Body of pancreas (tissue), 4 donors: ENCODE results near the gene UTP15.

Source experiments
- POLR2A ChIP-seq, 3 donors: fragments of 450-650 bp; IDR thresholded peaks; one replicate each; pipeline ENCODE4 v1.6.1; 2016; ENCODE audit warnings: antibody characterized with exemption in 3 of 3, mild to moderate bottlenecking in 2 of 3
- TF ChIP-seq, protein P1 (sequence below), 7 experiments: fragments of 450-650 bp in 4 of 7; fragments of 200-600 bp in 3 of 7; sonication (generic) in 3 of 7; IDR thresholded peaks; one replicate each; pipeline ENCODE4 v1.5.1; 2016 to 2019; ENCODE audit warnings: antibody characterized with exemption in 7 of 7

DNA sequence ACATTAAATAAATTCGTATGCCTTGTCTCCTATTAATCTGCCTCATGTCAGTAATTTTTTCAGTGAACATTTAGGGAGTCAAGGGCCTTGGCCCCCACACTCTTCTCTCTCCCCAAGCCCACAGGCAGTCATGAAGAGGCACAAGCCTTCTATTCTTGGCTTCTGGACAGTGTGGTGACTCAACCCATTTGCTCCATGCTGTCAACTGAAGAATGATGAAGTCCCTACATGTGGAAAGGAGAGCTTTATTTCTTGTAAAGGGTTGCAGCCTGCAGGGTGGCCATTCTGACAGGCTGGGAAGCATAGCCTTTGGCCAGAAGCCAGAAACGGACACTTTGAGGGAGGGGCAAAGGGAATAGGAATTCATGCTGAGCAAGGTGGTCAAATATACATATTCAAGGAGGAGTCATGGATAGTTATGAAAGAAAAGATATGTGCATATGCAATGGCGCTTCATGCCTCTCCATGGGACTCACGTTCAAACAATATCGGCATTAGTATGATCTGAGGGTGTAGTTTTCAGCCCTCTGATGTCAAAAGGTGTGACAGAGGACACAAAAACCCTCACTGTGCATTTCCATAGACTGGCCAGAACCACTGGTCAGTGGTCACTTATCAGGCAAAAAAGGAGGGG, 31.4 kb upstream of the UTP15 start:
- TF ChIP-seq, protein P1, sequence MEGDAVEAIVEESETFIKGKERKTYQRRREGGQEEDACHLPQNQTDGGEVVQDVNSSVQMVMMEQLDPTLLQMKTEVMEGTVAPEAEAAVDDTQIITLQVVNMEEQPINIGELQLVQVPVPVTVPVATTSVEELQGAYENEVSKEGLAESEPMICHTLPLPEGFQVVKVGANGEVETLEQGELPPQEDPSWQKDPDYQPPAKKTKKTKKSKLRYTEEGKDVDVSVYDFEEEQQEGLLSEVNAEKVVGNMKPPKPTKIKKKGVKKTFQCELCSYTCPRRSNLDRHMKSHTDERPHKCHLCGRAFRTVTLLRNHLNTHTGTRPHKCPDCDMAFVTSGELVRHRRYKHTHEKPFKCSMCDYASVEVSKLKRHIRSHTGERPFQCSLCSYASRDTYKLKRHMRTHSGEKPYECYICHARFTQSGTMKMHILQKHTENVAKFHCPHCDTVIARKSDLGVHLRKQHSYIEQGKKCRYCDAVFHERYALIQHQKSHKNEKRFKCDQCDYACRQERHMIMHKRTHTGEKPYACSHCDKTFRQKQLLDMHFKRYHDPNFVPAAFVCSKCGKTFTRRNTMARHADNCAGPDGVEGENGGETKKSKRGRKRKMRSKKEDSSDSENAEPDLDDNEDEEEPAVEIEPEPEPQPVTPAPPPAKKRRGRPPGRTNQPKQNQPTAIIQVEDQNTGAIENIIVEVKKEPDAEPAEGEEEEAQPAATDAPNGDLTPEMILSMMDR (IDR thresholded peaks at IDR 0.05): no peak
- TF ChIP-seq POLR2A (IDR thresholded peaks at IDR 0.05): no peak
